Hypothalamus (tissue), 51 donors: ENCODE measurements around the gene CHRNA3.
A peak's percentile ranks its signal among the peaks of the same experiment; 100 is the strongest.
"Not testable (repeated sequence)": the region's sequence is repeated elsewhere in the genome, so short reads cannot be mapped to it uniquely, and the experiment has no call there.

Experiments used
- DNase-seq, 51 donors: peaks; one replicate each; lab custom pipeline; 2025; lab: John Stamatoyannopoulos, UW

The CHRNA3 gene

DNA sequence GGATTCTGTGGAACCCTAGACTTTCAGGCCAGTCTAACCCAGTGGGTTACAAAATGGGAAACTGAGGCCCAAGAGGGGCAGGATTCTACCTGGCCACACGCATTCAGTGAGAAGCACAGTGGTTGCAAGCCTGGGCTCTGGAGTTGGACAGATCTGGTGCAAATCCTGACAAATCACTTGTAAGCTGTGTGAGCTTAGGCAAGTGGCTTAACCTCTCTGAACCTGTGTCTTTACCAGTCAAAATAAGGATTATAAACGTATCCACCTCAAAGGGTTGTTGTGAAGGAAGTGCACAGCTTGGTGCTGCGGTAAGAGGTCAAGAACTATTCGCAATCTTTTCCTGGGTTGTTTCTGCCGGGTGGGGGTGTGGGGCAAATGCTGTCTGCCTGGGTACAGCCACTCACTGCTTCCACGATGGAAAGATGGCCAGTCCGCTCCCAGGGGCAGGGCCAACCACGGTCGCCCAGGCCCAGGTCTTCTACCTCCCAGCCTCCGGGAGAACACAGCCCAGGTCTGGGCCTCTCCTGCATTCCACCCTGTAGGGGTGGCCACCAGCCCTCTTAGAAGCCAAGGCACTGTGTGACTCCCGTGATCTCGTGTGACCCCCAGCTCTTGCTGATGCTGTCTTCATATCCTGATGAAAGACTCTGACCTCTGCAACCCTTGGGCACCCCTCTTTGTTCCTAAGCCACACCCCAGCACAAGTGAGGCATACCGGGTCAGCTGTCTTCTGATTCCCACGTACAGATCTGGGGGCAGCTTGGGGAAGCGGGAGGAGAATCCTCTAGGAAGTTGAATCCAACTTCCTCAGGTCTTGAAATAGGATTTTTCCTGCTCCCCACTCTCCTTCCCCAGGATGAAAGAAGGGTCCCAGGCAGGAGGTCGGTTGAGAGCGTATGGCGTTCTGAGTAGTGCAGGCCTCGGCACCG, 1.5 kb downstream of the CHRNA3 start:
- DNase-seq = no peak

DNA sequence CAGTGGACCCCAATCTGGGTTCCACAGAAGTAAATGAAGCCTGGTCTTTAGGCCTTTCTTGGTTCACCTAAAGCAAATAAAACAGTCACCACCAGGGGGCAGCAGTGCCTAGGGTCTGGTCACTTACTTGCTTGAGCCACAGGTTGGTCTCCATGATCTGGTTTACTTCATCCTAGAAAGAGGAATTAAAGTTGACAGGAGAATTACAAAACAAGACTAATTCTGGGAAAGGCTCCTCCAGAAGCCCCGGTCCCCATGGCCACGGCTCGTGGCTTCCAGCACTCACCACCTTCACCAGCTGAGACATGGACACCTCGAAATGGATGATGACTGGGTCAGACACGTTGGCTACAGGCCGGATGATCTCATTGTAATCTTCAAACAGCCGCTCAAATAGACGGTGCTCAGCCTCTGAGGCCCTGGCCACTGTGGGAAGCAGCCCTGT, 2.3 kb downstream of the CHRNA3 start:
- peak in 49 of 51 donors; percentile 2 to 99 (median 61) for DNase-seq

DNA sequence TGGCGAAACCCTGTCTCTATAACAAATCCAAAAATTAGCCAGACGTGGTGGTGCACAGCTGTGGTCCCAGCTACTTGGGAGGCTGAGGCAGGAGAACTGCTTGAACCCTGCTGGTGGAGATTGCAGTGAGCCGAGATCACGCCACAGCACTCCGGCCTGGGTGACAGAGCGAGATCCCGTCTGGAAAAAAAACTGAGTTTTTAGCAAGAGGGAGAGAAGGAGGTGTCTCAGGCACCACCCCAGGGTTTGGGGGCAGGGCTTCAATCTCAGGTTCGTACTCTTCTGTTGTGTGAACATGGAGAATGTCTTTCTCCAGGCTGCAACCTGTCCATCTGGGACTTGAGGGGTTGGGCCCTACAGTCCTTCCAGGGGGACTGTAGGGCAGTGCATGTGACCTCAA, 2.7 kb downstream of the CHRNA3 start:
- peak in 1 of 51 donors; percentile 31 for DNase-seq

DNA sequence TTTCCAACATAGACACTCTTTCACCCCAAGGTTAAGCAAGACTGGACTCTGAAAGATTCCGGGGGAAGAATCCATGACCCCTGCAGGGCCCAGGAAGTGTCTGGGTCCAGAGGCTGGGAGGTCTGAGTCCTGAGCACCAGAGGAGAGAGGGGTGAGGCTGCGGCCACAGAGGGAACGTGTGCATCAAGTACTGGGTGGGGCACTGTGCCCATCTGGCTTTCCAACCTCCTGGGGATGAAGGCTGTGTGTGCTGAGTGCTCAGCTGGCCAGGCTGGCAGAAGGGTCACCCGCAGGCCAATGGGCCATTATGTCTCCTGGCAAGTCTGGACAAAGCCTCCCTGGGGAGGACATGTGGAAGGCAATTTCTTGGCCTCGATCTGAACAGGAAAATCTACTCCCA, 3.3 kb downstream of the CHRNA3 start:
- no peak for DNase-seq

DNA sequence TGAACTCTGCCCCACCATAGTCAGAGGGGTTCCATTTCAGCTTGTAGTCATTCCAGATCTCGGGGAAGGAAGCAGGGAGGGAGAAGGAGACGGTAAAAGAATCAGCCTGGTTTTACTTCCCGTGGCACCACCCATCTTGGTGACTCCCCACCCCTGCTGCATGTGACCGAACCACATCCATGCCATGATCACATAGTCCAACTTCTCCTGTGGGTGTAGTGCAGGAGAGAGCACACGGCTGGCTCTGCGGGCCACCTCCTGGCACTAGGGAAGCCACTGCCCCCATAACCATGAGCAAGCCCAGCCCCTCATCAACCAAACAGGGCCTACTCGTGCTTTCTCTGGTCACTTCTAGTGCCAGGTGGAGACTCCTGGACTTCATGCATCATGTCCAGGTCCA, 3.7 kb downstream of the CHRNA3 start:
- DNase-seq = no peak

DNA sequence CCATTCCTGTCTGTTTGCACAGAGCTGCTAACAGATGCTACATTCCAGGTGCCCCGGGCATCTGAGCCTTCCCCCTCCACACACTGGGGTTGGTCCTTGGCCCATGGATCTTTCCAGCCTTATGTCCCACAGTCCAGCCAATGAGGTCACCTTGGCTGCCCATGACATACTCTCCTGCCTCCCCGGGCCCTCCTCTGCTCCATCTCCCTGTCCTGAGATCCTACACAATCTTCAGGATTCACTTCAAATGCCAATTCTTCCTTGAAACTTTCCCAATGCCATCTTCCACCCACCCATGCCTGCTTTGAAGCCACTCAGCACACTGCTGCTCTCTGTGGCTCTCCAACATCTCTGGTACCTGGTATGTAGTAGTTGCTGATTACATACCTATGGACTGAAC, 4.3 kb downstream of the CHRNA3 start:
- no peak for DNase-seq

DNA sequence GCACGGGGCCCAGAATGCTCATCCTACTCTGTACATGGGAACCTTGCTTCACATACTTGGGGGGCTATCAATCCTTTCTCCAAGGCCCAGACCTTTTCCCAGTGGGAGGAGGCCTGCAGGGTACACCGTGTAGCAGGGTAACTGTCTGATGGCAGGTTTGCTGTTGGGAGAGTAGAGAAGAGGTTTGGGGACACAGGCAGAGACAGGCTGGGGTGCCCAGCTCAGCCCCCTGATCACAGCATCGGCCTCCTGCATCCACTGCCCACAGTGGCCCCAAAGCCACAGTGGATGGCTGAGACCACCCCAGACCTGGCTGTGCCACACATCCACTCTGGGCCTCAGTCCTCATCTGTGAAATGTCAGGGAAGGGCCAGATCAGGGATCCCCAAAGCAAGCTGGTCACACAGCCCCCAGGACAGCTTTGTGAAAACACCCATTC, 5.6 kb downstream of the CHRNA3 start:
- DNase-seq = no peak

DNA sequence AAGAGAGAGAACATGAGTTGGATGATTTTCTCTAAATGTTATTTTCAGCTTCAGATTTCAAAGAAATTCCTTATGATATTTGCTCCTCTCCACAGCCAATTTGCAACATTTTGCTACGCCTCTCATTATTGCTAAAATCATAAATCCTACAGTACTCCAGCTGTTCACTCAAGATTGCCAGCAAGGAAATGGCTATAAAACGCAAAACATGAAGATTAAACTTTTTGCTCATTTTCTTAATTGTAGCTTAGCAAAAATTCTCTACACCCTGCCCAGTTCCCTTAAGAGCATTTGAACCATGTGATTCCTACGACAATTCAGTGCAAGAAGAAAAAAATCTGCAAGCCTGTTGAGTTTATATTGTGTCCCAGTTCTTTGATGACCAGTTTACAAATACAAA, 6.8 kb downstream of the CHRNA3 start:
- DNase-seq = no peak

DNA sequence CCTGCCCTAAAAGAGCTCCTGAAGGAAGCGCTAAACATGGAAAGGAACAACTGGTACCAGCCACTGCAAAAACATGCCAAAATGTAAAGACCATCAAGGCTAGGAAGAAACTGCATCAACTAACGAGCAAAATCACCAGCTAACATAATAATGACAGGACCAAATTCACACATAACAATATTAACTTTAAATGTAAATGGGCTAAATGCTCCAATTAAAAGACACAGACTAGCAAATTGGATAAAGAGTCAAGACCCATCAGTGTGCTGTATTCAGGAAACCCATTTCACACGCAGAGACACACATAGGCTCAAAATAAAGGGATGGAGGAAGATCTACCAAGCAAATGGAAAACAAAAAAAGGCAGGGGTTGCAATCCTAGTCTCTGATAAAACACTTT, 11.2 kb downstream of the CHRNA3 start:
- not testable (repeated sequence) for DNase-seq

DNA sequence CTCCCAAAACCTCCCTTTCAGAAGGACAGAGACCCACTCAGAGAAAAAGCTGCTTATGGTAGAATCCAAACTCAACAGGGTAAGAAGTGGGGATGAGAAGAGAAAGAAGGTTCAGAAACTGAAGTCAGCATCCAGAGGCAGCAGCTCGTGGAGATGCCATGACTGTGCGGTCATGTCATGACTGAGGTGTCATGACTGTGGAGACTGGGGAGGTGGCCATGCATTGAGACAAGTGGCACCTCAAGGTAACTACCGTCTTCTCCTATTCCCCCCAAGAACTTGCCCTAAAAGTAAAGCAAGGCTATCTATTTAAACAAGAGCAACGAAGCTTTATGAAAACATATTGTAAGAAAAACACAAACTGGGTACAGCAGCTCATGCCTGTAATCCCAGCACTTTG, 15.1 kb downstream of the CHRNA3 start:
- DNase-seq = no peak

DNA sequence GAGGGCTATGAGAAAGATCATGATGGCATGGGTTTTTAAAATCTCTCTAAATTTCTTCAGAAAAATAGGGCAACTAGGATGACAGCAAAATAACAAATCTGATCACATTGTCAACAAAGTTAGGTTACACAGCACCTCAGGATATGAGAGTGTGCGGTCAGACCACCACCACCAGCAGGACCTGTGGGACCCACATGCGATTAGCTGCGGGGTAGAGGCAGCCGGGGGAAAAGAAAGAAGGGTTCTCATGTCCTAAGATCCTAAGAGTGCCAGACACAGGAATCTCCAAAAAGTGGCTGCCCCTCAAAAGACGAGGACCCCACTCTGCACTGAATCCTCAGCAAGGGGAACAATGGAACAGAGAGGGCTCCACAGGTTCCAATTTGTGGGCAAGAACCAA, 15.6 kb downstream of the CHRNA3 start:
- DNase-seq = no peak

DNA sequence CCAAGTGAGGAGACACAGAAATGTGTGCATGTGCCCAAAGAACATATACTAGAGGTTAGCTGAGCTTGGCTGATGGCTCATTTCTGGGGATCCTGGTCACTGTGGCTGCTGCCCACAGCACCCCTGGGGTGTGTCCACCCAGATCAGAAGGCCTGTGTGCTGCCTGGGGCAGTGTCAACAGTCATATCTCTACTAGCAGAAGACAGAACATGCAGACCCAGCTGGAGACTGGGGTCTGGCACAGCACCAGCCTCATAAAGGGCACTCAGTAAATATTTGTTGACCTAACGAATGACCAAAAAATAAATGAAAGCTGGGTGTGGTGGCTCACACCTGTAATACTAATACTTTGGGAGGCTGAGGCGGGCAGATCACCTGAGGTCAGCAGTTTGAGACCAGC, 16.4 kb downstream of the CHRNA3 start:
- DNase-seq = no peak

DNA sequence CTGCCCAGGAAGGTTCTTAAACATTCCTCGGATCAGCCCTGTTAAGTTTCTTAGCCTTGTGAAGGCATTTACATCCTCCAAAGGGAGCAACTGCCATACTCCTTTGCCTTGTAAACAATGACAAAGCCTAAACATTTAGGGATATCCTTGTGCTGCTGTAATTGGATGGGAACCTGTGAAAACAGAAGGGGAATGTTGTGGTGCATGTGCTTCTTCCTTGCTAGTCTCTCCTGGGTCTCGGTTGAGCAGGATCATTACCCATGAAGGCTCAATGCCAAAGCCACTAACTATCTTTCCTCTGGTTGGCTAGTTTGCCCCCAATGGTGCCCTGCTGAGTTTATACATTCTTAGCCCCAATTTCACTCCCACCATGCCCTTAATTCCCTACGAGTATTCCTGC, 17.3 kb downstream of the CHRNA3 start:
- no peak for DNase-seq

DNA sequence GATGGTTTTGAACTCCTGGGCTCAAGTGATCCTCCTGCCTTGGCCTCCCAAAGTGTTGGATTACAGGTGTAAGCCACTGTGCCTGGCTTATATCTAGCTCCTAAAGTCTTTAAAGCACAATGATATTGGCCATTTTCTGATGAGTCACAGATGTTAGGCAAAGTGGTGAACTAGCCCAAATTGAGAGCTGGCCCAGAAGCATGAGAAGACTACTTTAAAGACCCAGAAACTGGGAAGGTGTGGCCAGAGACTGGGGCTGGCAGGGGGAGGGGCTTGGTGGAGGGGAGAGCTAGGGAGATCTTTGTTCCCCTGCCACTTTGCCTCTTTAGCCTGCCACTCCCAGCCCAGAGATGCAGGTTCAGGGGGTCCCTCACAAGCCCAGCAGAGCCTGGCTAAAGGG, 21.6 kb downstream of the CHRNA3 start:
- no peak for DNase-seq

DNA sequence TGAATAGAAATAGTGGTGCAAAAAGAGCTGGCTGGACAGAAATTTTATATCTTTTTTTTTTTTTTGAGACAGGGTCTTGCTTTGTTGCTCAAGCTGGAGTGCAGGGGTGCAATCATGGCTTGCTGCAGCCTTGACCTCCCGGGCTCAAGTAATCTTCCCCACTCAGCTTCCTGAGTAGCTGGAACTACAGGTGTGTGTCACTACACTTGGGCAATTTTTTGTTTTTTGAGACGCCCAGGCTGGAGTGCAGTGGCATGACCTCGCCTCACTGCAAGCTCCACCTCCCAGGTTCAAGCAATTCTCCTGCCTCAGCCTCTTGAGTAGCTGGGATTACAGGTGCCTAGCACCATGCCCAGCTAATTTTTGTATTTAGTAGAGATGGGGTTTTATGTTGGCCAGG, 22.4 kb downstream of the CHRNA3 start:
- DNase-seq = no peak

DNA sequence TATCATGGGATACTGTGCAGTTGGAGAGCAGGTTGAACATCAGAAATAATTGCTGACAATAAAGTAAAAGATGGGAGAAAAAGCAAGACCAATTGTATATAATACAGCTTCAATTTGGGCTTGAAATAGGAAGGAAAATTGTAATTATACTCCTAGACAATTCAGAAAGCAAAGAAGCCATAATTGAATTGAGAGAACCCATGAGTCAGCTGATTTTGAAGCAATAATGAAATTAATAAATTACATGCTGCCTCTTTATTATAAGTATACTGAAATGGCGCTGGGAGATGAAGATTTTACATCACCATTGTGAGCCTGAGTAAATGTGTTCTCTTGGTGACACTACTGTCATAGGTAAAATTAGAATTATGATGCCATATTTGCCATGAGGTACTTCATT, 23.2 kb downstream of the CHRNA3 start:
- no peak for DNase-seq

DNA sequence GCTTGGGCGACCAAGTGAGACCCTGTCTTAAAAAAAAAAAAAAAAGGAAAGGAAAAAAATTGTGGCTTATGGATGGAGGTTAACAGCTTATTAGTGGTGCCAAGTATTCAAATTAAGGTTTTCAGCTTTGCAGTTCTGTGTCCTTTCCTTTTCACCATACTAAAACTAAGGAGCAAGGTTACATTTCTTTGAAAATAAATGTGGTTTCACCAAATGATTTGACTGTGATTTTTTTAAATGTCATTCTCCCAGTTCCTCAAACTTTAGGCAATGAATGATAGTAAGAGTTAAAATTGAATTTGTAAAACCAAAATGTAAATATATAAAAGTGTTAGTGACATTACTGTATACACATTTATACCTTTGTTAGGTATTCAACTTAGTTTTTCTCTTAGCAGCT, 45.9 kb downstream of the CHRNA3 start:
- no peak for DNase-seq

DNA sequence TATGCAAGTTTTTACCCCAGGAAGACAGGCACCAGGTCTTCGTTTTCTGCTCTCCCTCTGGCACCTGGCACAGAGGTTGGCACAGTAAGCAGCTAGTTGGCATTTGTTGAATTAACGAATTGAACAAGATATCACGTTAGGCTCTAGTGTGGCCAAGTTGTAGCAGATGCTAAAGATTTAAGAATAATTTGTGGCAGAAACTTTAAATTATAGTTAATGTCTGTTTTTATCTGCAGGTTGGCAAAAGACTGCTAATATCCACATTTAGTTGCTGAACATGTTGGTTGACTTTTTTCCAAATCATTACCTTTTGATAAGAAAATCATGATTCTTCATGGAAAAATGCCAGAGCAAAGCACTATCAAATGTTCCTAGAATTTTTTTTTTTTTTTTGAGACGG, 47.4 kb downstream of the CHRNA3 start:
- DNase-seq = no peak

DNA sequence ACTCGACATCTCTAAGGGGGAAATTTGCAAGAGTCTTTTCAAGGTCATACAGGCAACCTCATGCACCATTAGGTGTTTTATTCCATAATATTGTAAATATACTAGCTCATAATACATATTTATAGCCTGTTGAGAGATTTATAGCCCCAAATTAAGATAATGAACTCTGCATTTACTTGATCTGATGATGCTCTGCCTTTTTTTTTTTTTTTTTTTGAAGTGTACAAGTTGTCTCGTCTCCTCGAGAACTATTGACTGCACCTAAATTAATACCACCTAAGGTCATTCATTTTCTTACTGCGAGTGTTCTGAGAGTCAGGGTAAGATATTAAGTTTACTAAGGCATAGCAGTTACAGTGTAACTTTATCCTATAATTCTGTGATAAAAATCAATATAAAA, 49.4 kb downstream of the CHRNA3 start:
- DNase-seq = no peak

DNA sequence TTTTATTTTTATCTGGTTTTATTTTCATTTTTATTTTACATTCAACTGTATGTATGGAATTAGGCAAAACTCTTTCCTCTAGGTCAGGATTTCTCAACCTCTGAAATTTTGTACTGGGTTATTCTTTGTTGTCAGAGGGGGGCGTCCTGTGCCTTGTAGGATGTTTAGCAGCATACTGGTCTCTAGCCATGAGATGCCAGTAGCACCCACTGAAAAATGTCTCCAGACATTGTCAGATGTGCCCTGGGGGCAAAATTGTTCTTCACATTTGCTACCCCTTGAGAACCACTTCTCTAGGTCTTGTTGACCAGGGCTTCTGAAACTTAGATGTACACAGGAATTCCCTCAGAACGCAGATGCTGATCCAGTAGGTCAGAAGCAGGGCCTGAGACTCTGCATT, 50.1 kb downstream of the CHRNA3 start:
- DNase-seq = no peak

DNA sequence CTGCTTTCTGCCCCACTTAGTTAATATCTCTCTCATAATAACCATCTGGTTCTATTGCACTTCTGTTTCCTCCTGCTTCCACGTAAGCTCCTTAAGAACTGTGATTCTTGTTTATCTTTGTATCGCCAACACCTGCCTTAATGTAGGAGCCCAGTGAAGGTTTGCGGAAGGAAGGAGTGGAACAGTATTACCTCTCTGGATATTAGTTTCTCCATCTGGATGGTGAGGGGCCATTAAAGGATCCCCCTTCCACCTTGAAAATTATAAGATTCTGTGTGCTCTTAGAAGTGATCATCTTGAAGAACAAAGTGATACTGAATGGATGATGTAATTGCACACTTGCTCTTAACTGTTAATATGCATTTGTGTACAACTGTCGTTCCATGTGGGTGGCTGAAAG, 53.3 kb downstream of the CHRNA3 start:
- no peak for DNase-seq

DNA sequence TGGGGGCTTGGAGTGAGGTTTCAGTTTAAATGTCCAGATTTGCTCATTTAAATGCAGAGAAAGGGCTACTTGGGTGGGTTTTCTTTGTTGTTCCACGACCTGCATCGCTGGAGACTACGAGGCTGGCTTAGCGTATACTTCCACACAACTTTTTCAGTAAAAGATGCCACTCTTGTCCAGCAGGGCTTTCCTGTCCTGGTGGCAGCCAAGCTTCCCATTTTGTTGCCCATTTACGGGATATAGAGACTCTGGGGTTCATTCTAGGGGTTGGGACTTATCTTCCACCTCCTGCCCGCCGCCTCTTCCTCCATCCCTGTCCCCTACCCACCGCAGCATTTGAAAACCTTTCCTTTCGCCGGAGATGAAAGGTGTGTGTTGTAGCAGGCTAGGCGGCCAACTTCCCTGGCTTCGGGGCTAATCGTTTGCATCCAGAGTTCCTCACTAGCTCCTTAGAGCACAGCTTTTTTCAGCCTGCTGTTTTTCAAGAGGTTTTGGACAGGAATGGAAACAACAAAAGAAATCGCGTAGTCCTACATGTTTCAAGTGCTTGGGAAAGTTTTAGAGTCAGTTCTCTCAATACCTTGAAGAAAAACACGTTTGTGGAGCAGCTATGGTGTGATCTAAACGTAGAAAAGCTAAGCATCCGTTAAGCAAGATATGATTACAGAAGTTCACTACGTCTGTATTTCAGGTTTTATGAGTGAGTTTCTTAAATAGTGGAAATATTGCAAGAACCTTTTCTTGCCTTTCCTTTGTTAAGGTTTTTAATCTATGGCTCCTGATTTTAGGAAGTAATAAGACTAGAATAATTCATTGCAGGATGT, 54.6 kb downstream of the CHRNA3 start:
- DNase-seq = no peak
